Stimulated activated CD8-positive, alpha-beta memory T cell treated with anti-CD3 and anti-CD28 coated beads, Interleukin-2, amount 100 ng/mL, for 1 hour (primary cell): ENCODE results near the gene TSPY9.
"Not testable (repeated sequence)": the region's sequence is repeated elsewhere in the genome, so short reads cannot be mapped to it uniquely, and the experiment has no call there.

Source experiments
- DNase-seq, 2 donors: peaks; one replicate each; pipeline ENCODE4 v3.0.0-alpha.2; 2020; ENCODE audit warnings: low read depth in 2 of 2

The TSPY9 gene, protein sequence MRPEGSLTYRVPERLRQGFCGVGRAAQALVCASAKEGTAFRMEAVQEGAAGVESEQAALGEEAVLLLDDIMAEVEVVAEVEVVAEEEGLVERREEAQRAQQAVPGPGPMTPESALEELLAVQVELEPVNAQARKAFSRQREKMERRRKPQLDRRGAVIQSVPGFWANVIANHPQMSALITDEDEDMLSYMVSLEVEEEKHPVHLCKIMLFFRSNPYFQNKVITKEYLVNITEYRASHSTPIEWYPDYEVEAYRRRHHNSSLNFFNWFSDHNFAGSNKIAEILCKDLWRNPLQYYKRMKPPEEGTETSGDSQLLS

DNA sequence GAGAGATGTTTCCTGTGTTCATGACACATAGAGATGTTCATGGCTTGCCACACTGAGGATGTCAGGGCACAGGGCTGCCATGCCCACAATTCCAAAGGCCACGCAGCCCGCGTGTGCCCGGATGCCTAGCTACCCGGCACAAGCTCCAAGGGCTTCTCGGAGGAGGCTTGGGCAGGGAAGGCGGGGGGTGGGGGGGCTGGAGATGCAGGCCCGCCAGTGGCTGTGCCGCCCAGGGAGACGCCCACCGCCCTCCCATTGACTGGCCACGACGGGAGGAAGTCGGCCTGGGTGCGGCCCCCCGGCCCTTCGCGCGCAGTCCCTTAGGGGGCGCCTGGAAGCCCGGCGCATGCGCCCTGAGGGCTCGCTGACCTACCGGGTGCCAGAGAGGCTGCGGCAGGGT lies at the start of gene TSPY9:
Gene TSPY9, plus strand, starts transcription at position 301 of the 400 bp plus-strand sequence. Its CDS starts 46 bp downstream, at position 347.
- DNase-seq: not testable (repeated sequence)

DNA sequence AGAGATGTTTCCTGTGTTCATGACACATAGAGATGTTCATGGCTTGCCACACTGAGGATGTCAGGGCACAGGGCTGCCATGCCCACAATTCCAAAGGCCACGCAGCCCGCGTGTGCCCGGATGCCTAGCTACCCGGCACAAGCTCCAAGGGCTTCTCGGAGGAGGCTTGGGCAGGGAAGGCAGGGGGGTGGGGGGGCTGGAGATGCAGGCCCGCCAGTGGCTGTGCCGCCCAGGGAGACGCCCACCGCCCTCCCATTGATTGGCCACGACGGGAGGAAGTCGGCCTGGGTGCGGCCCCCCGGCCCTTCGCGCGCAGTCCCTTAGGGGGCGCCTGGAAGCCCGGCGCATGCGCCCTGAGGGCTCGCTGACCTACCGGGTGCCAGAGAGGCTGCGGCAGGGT lies 20.4 kb upstream of the TSPY9 start, which contains the start of gene TSPY1:
Gene TSPY1, plus strand, starts transcription at position 301 of the 400 bp plus-strand sequence. Its CDS starts 46 bp downstream, at position 347.
- not testable (repeated sequence) for DNase-seq

DNA sequence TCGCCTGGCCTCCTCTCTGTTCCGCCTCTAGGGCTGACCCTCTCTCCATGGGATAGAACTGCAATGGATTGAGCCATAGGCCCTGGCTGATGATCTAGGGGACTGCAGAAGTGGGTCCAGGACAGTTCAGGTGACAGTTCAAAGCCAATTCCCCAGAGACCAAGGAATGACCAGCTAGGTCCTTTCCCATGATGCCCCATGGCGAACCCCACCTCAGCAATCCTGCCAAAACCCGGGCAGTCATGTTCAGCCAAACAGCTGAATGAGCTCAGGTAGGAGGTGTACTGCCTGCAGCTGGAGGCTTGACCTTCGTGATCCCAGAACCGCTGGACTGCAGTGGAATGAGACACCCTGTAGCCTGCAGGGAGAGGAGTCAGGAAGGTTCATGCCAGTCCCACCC lies 17.3 kb downstream of the TSPY9 start:
- not testable (repeated sequence) for DNase-seq

DNA sequence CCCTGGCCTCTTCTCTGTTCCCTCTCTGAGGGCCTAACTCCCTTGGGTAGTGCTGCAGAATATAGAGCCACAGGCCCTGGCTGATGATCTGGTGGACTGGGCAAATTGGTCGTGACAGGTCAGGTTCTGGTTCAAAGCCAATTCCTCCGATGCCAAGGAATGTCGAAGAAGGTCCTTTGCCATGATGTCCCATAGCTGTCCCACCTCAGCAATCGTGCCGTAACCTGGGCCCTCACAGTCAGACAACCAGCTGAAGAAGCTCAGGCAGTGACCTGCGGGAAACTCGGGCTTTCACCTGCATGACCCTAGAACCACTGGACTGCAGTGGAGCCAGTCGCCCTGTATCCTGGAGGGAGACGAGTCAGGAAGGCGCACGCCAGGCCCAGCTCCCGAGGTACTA lies 29.2 kb downstream of the TSPY9 start:
- DNase-seq: not testable (repeated sequence)

DNA sequence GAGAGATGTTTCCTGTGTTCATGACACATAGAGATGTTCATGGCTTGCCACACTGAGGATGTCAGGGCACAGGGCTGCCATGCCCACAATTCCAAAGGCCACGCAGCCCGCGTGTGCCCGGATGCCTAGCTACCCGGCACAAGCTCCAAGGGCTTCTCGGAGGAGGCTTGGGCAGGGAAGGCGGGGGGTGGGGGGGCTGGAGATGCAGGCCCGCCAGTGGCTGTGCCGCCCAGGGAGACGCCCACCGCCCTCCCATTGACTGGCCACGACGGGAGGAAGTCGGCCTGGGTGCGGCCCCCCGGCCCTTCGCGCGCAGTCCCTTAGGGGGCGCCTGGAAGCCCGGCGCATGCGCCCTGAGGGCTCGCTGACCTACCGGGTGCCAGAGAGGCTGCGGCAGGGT lies 40.5 kb downstream of the TSPY9 start, which contains the start of gene TSPY10:
Gene TSPY10, plus strand, starts transcription at position 301 of the 400 bp plus-strand sequence. Its CDS starts 46 bp downstream, at position 347.
- DNase-seq: not testable (repeated sequence)
